Cerebellar nuclear complex (tissue), 1 donor: Measurements from ENCODE around the gene FAM219B.

Experiments used
- DNase-seq, 2 experiments: peaks; one replicate each; lab custom pipeline; 2025; lab: John Stamatoyannopoulos, UW

Gene FAM219B

GRCh38 chr15:74873036-74873755, 33.5 kb downstream of the FAM219B start, which contains the start of gene SCAMP2:
TSS of gene SCAMP2 (minus strand) at chr15:74873365. CDS start at chr15:74873255, 110 bp downstream.
- DNase-seq = peak; percentile 88 to 93

DNA sequence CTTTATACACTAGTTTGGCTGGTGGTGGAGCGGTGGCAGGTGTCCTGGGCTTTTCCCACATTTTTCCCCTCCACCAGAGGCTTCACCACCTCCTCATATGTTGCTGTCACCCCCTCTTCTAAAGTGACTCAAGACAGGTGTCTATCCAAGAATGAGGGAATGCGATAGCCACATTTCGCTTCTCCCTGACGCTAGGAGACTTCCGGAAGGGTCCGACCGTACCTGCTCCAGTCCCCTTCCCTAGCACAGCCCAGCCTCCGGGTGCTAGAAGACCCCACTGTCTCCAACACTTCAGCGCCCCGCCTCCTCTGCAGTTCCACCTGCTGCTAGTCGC, 34.0 kb downstream of the FAM219B start:
- no peak for DNase-seq

- DNase-seq = no peak
Observed at GRCh38 chr15:74870436-74871215, 36.0 kb downstream of the FAM219B start.

DNA sequence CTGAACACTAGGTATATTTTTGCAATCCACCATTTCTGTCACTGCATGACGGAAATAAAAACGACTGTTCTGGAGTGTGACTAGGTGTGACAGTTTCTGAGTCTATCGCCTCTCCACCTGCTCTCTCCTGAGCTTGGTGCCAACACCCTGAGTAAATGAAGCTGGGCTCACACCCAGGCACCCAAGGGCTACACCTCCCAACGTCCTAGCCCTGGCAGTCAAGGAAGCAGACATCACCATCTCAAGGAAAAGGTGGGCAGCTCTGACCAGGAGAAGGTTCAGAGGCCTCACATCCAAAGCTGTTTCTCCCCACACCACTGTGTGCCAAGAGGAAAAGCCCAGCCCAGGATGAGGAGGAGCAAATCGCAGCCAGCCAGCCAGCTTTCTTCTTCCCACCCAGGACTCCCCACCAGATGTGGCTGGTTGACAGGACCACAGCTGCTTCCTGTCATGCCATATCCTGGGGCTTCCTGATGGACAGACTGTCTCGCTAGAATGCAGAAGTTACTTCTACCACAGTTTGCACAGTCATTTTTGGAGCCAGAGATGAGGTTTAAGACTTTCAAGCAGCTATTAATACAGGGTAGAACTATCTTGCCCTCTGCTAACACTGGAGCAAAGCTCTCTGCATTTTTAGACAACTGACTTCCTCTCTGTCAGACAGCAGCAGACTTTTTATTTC, 36.8 kb downstream of the FAM219B start:
- DNase-seq = no peak

DNA sequence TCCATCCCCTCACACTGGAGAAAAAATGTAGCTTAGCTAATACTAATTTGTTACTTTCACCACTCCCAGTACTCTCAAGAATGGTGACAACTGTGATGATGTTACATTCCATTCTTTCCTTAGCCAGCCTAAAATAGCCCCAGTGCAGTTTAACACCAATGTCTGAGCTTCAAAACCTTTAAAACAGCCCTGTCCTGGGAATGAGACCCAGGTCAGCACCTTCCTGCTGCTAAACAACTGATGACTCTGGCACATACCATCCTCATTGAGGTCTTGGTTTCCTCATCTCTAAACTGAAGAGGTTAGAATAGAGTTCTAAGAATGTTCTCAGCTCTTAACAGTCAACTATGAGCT, 37.3 kb downstream of the FAM219B start:
- DNase-seq = no peak

GRCh38 chr15:74868059-74868458, 38.6 kb downstream of the FAM219B start:
- DNase-seq = no peak

- DNase-seq = no peak
Observed at GRCh38 chr15:74867466-74868038, 39.1 kb downstream of the FAM219B start.

DNA sequence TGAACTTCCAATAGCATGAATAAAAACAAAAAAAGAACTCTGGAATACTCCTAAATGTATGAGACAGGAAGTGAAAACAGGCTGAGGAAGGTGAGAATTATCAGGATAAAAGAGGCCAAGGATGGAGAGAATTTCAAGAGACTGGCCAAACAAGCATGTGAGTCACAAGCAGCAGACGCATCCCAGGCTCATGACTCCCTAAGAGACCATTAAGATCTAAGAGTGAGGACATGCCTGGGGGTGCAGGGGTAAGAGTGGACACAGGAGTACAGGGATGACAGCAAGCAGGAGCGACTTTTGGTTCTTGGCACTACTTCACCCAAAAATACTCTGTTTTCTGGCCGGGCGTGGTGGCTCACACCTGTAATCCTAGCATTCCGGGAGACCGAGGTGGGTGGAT, 40.6 kb downstream of the FAM219B start:
- no peak for DNase-seq

DNA sequence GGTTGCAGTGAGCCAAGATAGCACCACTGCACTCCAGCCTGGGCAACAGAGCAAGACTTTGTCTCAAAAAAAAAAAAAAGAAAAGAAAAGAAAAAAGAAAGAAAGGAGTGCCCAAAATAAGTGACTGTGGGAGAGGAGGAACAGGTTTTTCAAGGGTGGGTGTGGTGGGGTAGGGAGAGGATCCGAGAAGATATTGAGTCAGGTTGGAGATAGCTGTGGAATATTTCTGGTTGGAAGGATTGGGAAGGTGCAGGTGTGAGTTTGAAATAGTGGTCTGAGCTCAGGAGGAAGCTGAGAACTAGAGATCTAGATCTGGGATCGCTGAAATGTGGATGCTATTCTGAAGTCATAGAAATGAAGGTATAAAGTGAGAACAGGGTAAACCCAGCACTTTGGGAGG, 41.3 kb downstream of the FAM219B start:
- no peak for DNase-seq

- no peak for DNase-seq
Observed at GRCh38 chr15:74864296-74864695, 42.4 kb downstream of the FAM219B start.

DNA sequence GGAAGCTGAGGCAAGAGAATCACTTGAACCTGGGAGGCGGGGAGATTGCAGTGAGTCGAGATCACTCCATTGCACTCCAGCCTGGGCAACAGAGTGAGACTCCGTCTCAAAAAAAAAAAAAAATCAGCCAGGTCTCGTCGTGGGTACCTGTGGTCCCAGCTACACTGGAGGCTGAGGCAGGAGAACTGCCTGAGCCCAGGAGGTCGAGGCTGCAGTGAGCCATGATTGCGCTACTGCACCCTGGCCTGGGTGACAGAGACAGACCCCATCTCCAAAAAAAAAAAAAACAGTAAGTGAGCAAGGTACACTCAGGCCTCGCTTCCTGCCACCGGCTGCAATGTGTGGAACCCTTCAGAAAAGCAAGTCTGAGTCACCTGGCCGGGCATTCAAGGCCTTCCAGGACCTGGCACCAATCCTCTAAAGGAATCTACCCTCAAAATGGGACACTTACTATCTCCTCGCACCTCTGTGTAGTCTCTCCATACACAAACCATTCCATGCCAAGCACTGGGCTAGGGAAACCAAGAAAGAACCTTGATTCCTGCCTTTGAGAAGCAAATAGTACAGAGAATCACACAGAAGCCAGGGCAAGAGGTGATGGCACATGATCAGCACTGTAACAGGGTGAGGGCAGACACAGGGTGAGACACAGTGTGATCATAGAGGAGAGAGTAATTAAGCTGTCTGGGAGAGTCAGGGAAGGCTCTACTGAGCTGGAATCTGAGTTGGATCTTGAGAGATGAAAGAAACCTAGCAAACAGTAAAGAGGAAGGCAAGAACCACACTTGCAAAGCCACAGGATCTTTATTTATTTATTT, 43.2 kb downstream of the FAM219B start:
- DNase-seq = no peak

GRCh38 chr15:74858369-74858740, 48.3 kb downstream of the FAM219B start:
- no peak for DNase-seq

DNA sequence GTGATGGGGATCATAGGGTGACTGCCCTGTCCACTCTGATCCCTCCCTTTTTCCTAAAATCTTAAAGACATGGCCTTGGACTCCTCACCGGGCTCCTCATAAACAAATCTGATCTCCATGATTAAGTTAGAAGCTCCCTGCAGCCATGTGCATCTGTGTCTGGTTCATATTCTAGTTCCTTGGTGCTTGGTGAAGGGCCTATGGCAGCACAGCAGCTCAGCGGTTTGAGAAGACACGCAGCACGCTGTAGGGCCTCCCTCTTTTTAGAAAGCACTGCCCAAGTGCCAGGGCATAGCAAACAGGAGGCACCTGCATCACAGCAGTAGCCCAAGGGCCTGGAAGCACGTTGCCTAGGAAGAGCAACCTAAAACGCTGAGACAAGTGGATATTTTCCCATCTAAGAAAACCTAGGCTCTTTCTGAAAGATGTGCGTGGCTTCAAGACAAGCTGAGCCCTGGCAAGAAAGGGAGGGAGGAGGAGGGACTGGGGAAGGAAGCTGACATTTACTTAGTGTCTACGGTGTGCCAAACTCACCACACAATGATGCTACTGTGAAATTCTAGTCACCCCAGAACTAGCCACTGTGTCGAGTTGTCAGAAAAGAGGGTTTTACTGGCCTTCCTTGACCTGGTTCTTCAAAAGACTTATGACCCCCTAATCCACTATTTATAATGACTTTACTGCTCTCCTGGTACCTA, 48.8 kb downstream of the FAM219B start:
- DNase-seq = no peak

GRCh38 chr15:74857082-74857655, 49.5 kb downstream of the FAM219B start:
- DNase-seq = no peak

- no peak for DNase-seq
Observed at GRCh38 chr15:74856537-74856936, 50.1 kb downstream of the FAM219B start.

GRCh38 chr15:74855857-74856256, 50.8 kb downstream of the FAM219B start:
- no peak for DNase-seq

DNA sequence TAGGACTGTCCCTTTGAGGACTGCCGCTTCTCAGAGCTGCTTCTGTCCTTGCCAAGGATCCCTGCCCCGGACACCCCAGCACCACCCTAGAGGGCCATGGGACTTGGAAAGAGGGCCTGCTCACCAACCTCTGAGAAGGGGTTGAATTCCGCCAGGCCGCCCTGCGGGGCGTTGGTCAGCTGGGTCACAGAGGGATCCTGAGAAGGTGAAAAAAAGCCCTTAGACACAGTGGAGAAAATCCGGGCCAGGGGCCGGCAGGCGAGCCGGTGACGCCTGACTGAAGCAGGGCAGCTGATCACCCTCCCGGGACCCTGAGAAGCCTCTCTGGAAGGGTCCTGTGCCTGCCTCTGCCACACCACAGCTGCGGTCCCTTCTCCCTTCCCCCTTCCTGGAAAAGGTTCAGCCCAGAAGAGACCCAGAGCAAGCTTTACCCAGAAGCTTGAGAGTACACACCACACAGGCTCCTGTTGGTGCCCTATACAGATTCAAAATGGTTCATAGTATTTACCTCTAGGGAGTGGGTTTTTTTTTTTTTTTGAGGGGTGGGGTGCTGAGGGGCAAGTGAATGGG, 52.1 kb downstream of the FAM219B start:
- DNase-seq = no peak

DNA sequence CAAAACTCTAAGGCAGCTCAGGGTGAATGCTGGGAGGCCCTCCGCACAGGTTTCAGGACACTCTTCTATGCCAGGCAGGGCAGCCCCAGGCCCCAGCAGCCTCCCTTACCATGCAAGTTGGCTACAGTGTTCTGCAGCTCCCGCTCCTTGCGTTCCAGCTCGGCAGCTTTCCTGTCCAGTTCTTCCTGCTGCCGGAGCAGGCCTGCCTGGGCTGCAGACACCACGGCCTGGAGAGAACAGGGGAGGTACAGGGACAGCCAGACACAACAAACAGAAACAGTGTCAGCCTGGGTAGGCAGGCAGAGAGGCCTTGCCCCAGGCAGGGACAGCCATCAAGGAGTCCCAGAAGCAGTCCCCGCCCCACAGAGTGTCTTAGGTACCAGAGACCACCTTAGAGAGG, 54.7 kb downstream of the FAM219B start:
- DNase-seq = no peak

DNA sequence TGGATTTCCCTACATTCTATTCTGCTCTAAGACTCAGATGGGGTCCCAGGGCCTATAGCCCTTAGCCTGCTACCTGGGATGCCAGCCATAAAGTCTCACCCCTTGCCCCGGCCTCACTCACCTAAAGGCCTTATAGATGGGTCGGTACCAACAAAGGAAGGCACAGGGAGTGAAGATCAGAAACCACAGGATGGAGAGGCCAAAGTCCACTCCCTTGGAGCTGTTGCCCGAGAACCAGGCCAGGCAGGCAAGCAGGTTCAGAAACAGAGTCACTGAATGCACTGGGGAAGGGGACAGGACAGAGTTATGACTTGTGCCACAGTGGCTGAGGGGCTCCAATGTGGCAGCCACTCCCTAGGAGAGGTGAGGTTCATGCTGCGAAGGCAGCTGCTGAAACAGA, 56.3 kb downstream of the FAM219B start:
- DNase-seq = no peak
